GM18519 (cell line): ENCODE results near the gene SMYD3.
A peak's percentile ranks its signal among the peaks of the same experiment; 100 is the strongest.

Experiments used
- ATAC-seq: cut with Tn5 transposase; IDR thresholded peaks from one replicate; pipeline ENCODE4 v1.9.1; 2021; ENCODE audit warnings: mild to moderate bottlenecking, moderate library complexity; ENCODE audit not compliant: unreplicated experiment, low FRiP score

Gene SMYD3

DNA sequence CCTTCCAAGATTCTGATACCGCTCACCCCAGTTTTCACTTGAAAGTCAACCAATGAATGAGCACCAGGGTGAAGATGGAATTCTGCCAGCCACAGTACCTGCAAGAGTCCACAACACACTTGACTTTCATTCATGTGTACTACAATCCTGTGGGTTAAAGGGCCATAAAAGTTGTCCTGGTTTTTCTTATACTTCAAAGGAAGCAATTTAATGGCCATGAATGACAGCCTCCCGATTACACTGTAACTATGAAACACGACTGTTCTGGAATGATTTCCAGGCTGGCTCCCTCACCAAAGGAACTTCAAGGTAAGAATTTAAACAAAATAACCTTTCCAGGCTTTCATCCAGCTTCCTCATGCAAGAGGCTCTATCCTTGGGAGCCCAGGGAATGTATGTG lies 502.8 kb downstream of the SMYD3 start:
- ATAC-seq = no peak

DNA sequence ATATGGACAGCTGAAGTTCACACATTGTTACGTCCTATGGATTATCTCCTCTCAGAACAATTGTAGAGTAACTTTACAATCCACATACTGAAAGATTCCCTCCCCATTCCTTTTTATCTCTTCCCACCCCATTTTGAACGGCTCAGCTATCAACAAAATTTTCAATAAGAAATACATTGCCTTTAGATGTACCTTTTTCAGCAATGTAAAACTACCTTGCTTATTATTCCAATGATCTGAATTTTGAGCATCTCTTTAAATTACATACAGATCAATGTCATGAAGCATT lies 503.7 kb downstream of the SMYD3 start:
- no peak for ATAC-seq

DNA sequence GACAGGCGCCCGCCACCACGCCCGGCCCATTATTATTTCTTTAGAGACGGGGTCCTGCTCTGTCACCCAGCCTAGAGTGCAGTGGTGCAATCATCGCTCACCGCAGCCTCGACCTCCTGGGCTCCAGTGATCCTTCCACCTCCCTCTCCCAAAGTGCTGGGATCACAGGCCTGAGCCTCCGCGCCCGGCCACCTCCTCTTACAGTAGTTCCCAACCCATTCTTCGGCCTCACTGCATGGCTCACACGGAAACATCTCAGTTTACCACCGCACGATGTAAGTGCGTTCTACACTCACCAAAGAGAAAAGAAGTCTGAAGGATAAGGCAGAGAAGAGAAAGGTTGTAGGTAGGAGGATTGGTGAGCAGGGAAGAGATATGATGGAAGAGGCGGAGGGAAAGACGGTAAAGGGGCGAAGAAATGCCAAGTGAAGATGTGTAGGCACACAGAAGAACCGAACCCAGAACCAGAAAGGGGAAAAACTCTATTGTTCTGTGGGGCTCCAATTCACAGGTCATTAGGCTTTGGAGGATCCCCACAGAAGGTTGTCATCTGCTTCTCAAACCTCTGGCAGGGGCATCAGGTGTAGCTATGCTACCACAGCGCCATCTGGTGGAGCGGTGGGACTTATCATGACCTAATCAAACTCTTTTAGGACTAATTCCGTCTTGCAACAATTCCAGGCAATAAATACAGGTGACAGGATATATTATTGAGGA lies 504.2 kb downstream of the SMYD3 start:
- ATAC-seq = peak; percentile 55

DNA sequence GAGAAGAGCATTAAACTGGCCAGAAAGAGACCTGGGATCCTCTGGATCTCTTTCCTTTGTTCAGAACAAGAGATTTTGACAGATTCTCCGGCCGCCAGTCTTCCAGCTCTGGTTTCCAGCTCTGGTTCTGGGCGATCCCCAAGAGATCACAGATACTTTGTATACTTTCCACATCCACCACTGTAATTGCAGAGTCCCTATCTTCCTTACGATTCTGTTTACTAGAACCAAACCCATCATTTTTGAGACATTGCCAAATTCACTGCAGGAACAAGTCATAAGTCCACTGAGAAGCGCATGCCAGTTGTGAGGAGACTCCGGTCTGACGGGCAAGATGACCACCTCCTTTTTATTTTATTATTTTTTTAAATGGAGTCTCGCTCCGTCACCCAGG lies 505.2 kb downstream of the SMYD3 start:
- ATAC-seq = no peak

DNA sequence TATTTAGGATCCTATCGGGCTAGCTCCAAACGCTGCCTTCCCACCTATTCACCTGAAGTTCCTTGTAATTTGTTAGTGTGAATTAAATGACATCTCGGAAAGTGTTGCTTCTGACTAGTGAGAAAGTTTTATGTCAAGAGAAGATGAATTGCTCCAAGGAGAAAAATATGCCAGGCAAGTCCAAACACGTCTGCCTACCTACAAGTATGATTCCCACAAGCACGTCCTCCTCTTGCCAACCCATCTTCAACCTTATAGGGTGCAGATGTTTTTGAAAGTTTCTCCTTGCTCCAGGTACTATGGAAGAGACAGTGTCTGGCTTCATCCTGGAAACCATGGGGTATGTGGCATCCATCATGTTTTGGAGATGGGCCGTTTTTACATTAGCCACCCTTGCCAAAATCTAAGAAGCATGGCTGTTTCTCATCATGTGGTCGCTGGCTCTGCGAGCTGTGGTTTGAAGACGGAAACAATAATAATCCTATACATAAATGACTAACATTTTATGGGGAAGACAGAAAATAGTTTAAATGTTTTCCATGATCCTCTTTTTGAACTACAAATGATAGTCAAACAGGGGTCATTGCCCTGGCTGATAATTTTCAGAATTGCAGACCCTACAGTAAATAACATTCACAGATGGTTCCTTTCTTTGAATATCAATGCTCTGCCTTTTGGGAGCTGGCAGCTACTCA lies 505.8 kb downstream of the SMYD3 start:
- ATAC-seq = no peak

DNA sequence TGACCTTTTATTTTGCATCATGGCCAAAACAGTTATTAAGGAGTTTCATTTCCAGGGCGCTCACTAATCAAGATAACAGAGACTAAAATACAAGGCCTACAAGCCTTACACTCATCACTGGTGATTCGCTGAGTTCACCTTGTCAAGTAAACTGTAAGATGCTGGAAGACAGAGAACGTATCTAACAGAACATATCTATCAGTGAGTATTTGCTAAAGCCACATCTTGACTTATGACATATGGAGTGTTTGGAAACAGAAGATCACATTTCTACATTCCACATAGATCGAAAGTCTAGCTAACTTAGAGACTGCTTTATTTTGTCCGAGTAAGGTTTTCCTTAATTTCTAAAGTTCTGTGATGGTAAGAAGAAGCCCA lies 506.5 kb downstream of the SMYD3 start:
- no peak for ATAC-seq

DNA sequence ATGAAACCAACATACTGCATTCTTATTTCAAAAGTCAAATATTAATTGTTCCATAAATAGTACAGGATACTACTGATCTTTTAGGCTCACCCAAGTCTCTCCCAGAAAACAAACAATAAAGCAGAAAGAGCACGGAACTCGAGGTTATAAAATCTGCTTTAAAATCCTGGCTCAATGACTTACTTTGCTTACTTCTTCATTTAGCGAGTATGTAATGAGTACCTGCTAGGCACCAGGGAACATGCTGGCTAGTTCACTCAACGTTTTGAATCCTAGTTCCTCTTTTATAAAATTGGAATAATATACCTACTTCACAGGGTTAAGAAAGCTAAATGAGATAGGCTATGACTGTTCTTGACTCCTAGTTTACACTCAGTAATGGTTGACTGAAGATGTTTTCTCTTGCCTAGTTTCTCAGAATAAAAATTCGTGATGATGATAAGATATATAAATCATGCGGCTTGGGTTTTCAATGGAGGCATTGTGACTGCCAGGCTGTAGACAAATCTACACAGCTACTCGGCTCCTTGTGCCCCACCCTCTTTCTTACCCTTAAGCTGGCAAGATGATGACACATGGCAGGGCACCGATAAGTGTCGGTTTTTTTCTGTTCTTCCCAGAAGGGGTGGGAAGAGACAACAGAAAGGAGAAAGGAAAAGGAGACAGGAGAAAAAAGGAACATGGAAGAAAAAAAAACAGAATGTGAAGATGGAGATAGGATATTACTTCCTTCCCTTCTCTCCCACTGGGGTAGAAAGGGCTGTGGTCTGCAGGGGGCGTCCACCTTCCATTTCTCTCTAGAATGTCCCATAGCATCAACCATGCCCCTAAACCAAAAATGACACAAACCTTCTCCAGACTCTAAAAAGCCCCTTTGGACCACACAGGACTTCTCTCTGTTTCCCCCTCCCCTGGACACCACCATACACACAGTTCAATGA lies 507.1 kb downstream of the SMYD3 start:
- ATAC-seq = peak; percentile 96

DNA sequence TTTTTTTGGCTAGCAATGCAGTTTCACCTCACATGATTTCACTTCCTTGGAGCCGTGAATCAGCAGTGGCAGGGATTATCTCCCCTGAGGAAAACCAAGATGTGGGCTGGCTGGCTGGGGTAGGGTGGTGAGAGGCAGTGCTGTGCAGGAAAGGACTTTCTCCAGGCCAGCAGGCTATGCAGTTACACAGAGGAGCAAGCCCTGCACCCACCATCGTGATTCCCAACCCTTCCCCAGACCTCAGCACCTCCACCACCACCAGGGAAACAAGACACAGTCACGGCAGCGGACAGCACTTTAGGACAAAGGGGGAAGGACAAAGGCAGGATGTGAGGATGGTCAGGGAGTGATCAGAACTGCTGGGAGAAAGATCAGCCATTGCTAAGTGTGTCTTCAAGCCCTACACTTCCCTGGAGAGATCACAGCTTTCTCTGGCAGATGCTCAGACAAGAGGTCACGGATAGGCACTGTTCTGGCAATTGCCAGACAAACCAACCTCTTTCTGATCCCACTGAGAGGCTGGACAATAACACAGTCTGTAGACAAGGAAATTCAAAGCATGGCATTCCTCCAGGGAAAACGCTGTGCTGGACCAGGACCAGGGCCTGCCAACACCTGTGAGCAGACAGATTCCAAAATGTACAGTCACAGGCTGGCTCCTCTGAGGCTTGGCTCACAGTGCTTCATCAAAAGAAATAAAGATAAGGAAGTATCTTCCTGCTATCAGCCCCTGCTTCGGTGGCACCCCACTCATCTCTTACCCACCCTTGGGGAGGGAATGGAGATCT lies 509.4 kb downstream of the SMYD3 start:
- no peak for ATAC-seq

DNA sequence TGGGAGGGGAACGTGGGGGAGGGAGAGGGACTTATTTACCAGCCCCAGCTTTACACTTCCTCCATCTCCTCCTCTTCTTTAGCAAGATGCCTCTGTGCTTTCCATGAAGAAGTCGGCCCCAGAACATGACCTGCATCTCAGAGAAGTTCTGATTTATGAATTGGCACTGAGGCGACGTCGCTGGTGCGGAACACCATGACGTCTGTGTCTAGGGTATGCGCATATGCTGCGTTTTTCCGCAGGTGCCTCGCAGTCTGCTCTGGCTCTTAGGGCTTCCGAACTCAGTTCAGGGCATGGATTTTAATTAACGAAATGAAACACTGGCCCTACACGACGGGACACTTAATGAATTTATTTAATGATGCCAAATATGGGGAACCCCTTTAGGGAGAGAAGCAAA lies 510.3 kb downstream of the SMYD3 start:
- no peak for ATAC-seq

DNA sequence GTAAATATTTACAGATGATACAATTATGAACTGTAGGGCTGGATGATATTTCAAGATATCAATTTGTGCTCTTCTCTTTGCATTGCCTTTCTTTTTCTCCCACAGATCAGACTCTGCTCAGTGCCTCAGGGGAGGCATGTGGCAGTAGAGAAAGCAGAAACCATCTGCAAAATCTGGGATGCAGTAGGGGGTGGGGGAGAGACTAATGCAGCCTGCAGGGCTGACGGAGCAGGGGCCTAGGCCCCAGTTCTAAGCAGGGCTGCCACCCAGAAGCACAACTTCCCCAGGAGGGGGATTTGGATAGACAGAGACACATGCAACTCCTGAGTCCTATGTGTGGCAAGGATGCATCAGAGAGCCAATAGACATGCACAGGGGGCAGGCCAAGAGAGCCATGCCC lies 511.6 kb downstream of the SMYD3 start:
- no peak for ATAC-seq

DNA sequence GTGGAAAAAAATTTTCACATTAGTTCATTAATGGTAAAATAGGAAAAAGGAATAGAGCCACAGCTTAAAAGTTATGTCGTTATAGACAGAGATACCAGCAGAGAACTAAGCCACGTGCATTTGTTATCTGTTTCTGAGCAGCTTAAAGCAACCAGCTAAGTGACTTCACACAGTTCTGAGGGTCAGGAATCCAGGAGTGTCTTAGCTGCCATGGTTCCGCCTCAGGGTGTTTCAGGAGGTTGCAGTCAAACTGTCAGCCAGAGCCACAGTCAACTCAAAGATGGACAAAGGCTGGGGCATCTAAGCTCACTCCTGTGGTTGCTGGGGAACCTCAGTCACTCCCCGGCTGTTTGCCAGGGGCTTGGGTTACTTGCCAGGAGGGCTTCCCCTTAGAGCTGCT lies 515.8 kb downstream of the SMYD3 start:
- ATAC-seq = no peak

DNA sequence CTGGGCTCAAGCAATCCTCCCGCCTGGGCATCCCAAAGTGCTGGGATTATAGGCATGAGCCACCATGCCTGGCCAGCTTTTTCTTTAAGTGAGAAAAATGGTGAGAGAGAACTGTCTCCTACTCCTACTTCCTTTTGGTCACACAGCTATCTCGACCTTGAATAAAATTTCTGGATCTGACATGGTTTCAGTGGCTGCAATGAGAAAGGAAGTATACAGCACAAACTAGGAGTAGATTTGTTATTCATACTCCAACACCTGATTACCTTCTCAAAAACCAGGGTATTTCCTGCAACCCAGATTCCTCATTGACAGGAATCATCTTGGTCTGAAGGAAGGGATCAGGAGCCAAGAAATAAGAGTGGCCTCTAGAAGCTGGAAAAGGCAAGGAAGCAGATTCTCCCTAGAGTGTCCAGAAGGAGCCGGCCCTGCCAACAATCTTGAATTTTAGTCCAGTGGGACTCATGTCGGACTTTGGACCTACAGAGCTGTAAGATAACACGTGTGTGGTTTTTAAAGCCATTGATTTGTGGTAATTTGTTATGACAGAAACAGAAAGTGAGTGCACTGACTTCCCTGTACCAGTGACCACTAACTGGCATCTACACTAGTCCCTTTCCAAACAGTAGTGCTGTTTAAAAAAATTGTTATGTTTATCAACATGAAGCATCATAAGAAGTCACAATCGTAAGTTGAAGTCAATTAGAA lies 516.6 kb downstream of the SMYD3 start:
- no peak for ATAC-seq

DNA sequence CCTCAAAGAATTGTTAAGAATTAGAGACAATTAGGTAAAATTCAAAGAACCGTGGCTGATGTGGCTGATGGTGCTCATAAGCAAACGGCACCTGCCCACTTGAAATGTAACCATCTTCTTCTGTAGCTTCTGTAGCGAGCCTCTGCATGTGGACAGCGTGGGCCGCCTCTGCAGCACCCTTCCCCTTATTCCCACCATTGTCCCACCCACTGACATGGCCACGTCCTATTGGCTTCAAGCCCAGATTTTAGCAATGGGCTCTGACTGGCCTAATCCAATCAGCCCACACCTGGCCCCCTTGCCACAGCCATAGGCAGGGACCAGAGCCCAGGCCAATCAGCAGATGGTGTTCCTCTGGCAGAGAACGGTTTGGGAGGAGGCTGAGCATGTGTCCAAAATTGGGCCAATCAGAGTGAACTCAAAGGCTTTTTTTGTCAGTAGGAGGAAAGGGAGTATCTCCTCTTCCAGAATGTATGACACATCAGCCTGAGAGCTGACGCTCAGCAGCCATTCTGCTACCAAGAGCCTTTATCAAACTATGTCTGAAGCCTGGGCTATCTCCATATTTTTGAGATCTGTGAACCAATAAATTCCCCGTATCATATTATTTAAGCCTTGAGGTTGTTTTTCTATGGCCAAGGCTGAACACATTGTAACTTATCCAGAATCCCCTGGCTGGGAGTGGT lies 518.5 kb downstream of the SMYD3 start:
- no peak for ATAC-seq

DNA sequence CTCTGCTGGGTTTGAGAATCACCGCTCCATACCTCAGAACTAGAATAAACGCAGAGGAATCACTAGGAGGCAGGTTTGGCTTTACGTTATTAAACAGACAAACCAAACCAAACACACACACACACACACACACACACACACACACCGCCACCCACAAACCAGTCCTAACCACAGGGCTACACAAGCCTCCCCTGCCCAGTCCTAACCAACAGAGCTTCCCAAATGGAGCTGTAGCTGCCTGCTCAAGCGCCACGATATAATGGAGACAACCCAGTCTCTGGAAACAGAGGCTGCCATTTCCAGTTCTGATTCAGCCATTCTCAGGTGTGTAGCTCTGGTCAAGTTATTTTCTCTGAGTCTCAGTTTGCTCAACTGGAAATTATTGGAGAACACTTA lies 519.1 kb downstream of the SMYD3 start:
- ATAC-seq = no peak

DNA sequence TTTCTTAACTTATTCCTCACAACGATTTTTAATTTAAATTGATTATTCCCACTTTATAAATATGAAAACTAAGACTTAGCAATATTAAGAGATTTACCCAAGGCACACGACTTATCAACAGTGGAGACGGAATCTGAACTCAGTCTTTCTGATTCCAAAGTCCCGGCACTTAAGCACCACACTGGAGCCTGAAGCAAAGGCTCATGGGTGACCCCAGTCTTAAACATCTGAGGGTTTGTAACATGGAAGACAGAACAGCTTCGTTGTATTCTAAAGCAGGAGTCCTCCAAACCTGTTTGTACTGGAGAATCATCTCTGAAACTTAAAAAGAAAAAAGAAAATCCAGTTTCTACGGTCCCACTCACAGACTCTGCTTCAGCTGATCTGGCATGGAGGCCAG lies 519.5 kb downstream of the SMYD3 start:
- no peak for ATAC-seq

DNA sequence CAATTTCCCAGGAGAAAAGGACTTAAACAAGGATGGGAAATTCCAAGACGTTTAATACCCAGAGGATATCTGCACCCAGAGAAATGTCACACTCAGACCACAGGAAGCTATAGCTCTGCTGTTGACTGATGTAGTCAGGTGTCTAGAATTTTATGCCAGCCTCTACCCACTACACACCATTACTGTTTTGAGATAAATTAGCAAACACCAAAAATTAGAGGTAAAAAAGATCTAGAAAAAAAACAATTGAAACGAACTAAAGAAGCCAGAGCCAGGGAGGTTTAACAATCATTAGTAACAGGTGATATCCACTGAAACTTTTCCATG lies 519.9 kb downstream of the SMYD3 start:
- no peak for ATAC-seq

DNA sequence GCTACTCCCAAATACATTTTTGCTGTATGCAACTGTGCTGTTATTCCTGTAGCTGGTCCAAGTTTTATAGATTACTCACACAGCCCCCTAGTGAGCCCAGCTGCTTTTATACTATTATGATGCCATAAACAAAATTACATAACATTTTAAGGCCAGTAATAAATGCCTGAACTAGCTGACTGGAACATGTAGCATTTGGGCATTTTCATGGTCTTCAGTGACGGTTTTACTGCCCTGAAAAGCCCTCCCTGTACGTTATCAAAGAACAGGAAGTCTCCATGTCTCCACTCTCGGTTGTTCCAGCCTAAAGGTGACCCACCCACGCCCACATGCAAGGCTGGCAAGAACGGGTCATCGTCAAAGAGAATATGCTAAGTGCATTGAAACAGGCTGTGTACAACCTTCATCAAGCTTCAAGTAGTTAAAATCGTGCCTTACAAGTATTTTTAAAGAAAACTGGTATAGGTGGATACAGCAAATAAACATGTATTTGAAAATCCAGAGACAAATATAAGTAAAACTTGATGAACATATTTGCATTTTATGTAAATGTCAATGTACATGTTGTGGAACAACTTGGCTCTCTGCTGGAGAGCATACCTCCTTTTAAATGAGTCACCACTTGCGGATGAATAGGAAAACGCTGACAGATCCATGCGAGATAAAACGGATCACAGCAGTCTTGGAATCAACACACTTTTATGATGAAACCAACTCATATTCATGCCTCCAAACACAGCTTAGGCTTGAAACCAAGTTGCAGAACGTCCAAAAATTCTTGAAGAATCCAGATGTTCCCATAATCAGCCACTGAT lies 520.5 kb downstream of the SMYD3 start:
- no peak for ATAC-seq

DNA sequence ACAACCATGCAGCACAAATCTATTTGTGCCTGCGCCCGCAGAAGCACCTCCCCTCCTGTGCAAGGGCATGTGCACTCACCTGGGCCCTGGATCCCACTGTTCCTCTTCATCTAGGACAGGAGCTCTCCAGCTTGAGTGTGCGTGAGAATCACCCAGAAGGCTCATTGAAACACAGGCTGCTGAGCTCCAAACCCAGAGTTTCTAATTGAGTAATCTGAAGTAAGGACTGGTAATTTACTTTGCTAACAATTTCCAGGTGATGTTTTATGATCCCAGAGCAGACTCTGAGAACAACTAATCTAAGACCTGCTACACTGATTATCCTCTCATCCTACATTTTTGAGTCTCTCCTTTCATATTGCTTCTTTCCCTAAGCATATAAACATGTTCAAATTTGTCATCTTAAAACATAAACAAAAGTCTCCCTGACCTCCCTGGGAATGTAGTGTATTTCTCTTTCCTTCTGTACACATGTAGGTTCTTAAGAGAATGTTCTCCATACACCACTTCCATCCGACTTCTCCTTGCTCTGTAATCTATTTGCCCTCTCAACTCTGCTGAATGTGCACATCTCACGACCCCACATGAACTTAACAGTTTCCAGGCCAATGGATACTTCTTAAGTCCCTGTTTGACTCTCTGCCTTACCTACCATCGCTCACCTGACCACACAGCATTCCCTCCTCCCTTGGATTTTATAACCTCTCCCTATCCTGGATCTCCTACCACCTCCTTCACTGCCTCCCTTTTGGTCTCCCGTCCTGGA lies 522.5 kb downstream of the SMYD3 start:
- no peak for ATAC-seq
